IPS-20b (cell line): ENCODE measurements around the gene IARS2.

Experiments used
- H3K27ac ChIP-seq: one replicate; pipeline ENCODE4 v1.5.1; 2013; ENCODE audit warnings: low read length
- H3K27me3 ChIP-seq: 2 replicates; pipeline ENCODE4 v1.6.1; 2013; ENCODE audit warnings: mild to moderate bottlenecking, low read length, inconsistent platforms; ENCODE audit not compliant: insufficient read depth
- H3K36me3 ChIP-seq: 2 replicates; pipeline ENCODE4 v1.6.1; 2013; ENCODE audit warnings: low read depth, mild to moderate bottlenecking, inconsistent platforms, low read length, moderate library complexity; ENCODE audit not compliant: insufficient read depth
- H3K4me1 ChIP-seq: 2 replicates; pipeline ENCODE4 v1.6.1; 2013; ENCODE audit warnings: mild to moderate bottlenecking, control low read depth, inconsistent platforms, low read length, moderate library complexity; ENCODE audit not compliant: insufficient read depth
- H3K4me3 ChIP-seq: 2 replicates; pipeline ENCODE4 v1.5.1; 2013; ENCODE audit warnings: mild to moderate bottlenecking, low read length, inconsistent platforms
- H3K9ac ChIP-seq: 2 replicates; pipeline ENCODE4 v1.6.1; 2013; ENCODE audit warnings: low read depth, mild to moderate bottlenecking, inconsistent platforms, low read length, moderate library complexity
- H3K9me3 ChIP-seq: 2 replicates; pipeline ENCODE4 v1.6.1; 2013; ENCODE audit warnings: mild to moderate bottlenecking, low read depth, low read length, inconsistent platforms; ENCODE audit not compliant: insufficient read depth

IARS2 gene

GRCh38 chr1:220094016-220094911, at the start of gene IARS2:
TSS of gene IARS2 (plus strand) at chr1:220094132. CDS start at chr1:220094217, 85 bp downstream.
- Histone ChIP-seq H3K9me3 (no peaks in the 10 kb centered on the region), H3K36me3 (peaks cover 21% of the 10 kb centered on the region), H3K4me1 (no peaks in the 10 kb centered on the region; the same call in 1 of the 2 replicates), H3K27me3 (no peaks in the 10 kb centered on the region), H3K9ac (peak within 1 kb of the TSS; percentile 82), H3K4me3 (peak within 1 kb of the TSS; percentile 93), H3K27ac (peak within 1 kb of the TSS; percentile 4)

- Histone ChIP-seq H3K27ac (no peak overlapping the region), H3K9me3 (no peaks in the 10 kb centered on the region), H3K36me3 (peaks cover 7% of the 10 kb centered on the region; the same call in 1 of the 2 replicates), H3K27me3 (no peaks in the 10 kb centered on the region), H3K4me3 (peak overlapping the region; percentile 99), H3K9ac (peak overlapping the region; percentile 96; the same call in 1 of the 2 replicates), H3K4me1 (no peaks in the 10 kb centered on the region)
Observed at GRCh38 chr1:220044678-220045355, 49.1 kb upstream of the IARS2 start.

- Histone ChIP-seq H3K4me1 (no peaks in the 10 kb centered on the region), H3K36me3 (no peaks in the 10 kb centered on the region; the same call in 1 of the 2 replicates), H3K27me3 (no peaks in the 10 kb centered on the region), H3K9me3 (no peaks in the 10 kb centered on the region), H3K9ac (peak overlapping the region; percentile 96), H3K4me3 (peak overlapping the region; percentile 99), H3K27ac (peak overlapping the region; percentile 66)
Observed at GRCh38 chr1:220045356-220046051, 48.4 kb upstream of the IARS2 start.

- H3K9ac ChIP-seq, result peak within 1 kb of the TSS; percentile 96
- peak within 1 kb of the TSS; percentile 99 for H3K4me3 ChIP-seq
- no peaks in the 10 kb centered on the region for H3K4me1 ChIP-seq
- H3K27ac ChIP-seq, result peak within 1 kb of the TSS; percentile 66
- H3K9me3 ChIP-seq, result no peaks in the 10 kb centered on the region
- no peaks in the 10 kb centered on the region; the same call in 1 of the 2 replicates for H3K36me3 ChIP-seq
- no peaks in the 10 kb centered on the region for H3K27me3 ChIP-seq
Observed at GRCh38 chr1:220046052-220046930, 47.6 kb upstream of the IARS2 start, which contains the start of gene EPRS1. TSS of gene EPRS1 (minus strand) at chr1:220046505. CDS start at chr1:220046388, 117 bp downstream.

- Histone ChIP-seq H3K4me1 (peaks cover 6% of the 10 kb centered on the region), H3K4me3 (no peak overlapping the region), H3K9me3 (no peaks in the 10 kb centered on the region), H3K36me3 (peaks cover 6% of the 10 kb centered on the region; the same call in 1 of the 2 replicates), H3K9ac (no peak overlapping the region), H3K27ac (no peak overlapping the region), H3K27me3 (no peaks in the 10 kb centered on the region)
Observed at GRCh38 chr1:220056374-220056773, 37.6 kb upstream of the IARS2 start.

- Histone ChIP-seq H3K4me3 (peak overlapping the region; percentile 29; the same call in 1 of the 2 replicates), H3K4me1 (peaks cover 6% of the 10 kb centered on the region), H3K27ac (no peak overlapping the region), H3K27me3 (no peaks in the 10 kb centered on the region), H3K9me3 (no peaks in the 10 kb centered on the region), H3K9ac (no peak overlapping the region), H3K36me3 (peaks cover 10% of the 10 kb centered on the region; the same call in 1 of the 2 replicates)
Observed at GRCh38 chr1:220060876-220061275, 33.1 kb upstream of the IARS2 start.

- Histone ChIP-seq H3K36me3 (peaks cover 17% of the 10 kb centered on the region; the same call in 1 of the 2 replicates), H3K9me3 (no peaks in the 10 kb centered on the region), H3K9ac (no peak overlapping the region), H3K27ac (no peak overlapping the region), H3K4me3 (no peak overlapping the region), H3K27me3 (no peaks in the 10 kb centered on the region), H3K4me1 (peaks cover 6% of the 10 kb centered on the region)
Observed at GRCh38 chr1:220062629-220063028, 31.3 kb upstream of the IARS2 start.

GRCh38 chr1:220067269-220068204, 26.4 kb upstream of the IARS2 start:
- H3K27me3 ChIP-seq, result no peaks in the 10 kb centered on the region
- H3K9me3 ChIP-seq, result no peaks in the 10 kb centered on the region
- no peak overlapping the region for H3K27ac ChIP-seq
- H3K4me1 ChIP-seq, result no peaks in the 10 kb centered on the region
- H3K9ac ChIP-seq, result no peak overlapping the region
- peaks cover 15% of the 10 kb centered on the region for H3K36me3 ChIP-seq
- H3K4me3 ChIP-seq, result no peak overlapping the region

GRCh38 chr1:220076861-220077762, 16.8 kb upstream of the IARS2 start:
- Histone ChIP-seq H3K27me3 (no peaks in the 10 kb centered on the region), H3K9me3 (no peaks in the 10 kb centered on the region), H3K4me1 (no peaks in the 10 kb centered on the region), H3K9ac (no peak overlapping the region), H3K36me3 (peaks cover 7% of the 10 kb centered on the region), H3K4me3 (no peak overlapping the region), H3K27ac (no peak overlapping the region)
